Muscle layer of colon (tissue), 2 donors: Measurements from ENCODE around the gene ZCWPW1.

Experiments
- H3K27ac ChIP-seq: one replicate; pipeline ENCODE4 v1.7.0; 2013; ENCODE audit warnings: low read depth, mild to moderate bottlenecking, low read length, moderate library complexity
- H3K27me3 ChIP-seq, 2 donors: one replicate each; pipeline ENCODE4 v1.7.0; 2013; ENCODE audit warnings: low read length in 2 of 2, mild to moderate bottlenecking in 2 of 2; ENCODE audit not compliant: insufficient read depth in 2 of 2, control insufficient read depth in 1 of 2
- H3K36me3 ChIP-seq: one replicate; pipeline ENCODE4 v1.7.0; 2013; ENCODE audit warnings: mild to moderate bottlenecking, low read length; ENCODE audit not compliant: insufficient read depth
- H3K4me1 ChIP-seq: one replicate; pipeline ENCODE4 v1.7.0; 2013; ENCODE audit warnings: mild to moderate bottlenecking, low read length; ENCODE audit not compliant: insufficient read depth
- H3K4me3 ChIP-seq, 2 donors: one replicate each; pipeline ENCODE4 v1.7.0; 2013; ENCODE audit warnings: low read length in 2 of 2, low read depth in 1 of 2, mild to moderate bottlenecking in 1 of 2, moderate library complexity in 1 of 2
- H3K9ac ChIP-seq: one replicate; pipeline ENCODE4 v1.7.0; 2013; ENCODE audit warnings: low read length
- H3K9me3 ChIP-seq: one replicate; pipeline ENCODE4 v1.7.0; 2013; ENCODE audit warnings: mild to moderate bottlenecking, low read length
- donor health status: abdominal sarcoma.
- donor health status: Adenocarcinoma of cecum.

ZCWPW1 gene

GRCh38 chr7:100407285-100408180, 21.0 kb downstream of the ZCWPW1 start:
- Histone ChIP-seq H3K36me3 (no peaks in the 10 kb centered on the region), H3K27ac (no peak overlapping the region), H3K9ac (no peak overlapping the region), H3K4me3 (no peak overlapping the region), H3K9me3 (no peaks in the 10 kb centered on the region), H3K27me3 (no peaks in the 10 kb centered on the region), H3K4me1 (no peaks in the 10 kb centered on the region)

- no peaks in the 10 kb centered on the region for H3K9me3 ChIP-seq
- H3K27me3 ChIP-seq: no peaks in the 10 kb centered on the region
- no peak overlapping the region for H3K4me3 ChIP-seq
- no peak overlapping the region for H3K9ac ChIP-seq
- H3K4me1 ChIP-seq: no peaks in the 10 kb centered on the region
- no peaks in the 10 kb centered on the region for H3K36me3 ChIP-seq
- H3K27ac ChIP-seq: no peak overlapping the region
These were observed 21.7 kb downstream of the ZCWPW1 start for GRCh38 chr7:100406767-100407166.

- H3K9me3 ChIP-seq: no peaks in the 10 kb centered on the region
- H3K9ac ChIP-seq: no peak overlapping the region
- no peak overlapping the region for H3K4me3 ChIP-seq
- H3K36me3 ChIP-seq: no peaks in the 10 kb centered on the region
- H3K27me3 ChIP-seq: no peaks in the 10 kb centered on the region
- no peaks in the 10 kb centered on the region for H3K4me1 ChIP-seq
- H3K27ac ChIP-seq: no peak overlapping the region
These were observed 26.3 kb downstream of the ZCWPW1 start for GRCh38 chr7:100402241-100402640.

- Histone ChIP-seq H3K27me3 (no peaks in the 10 kb centered on the region), H3K4me1 (no peaks in the 10 kb centered on the region), H3K9me3 (no peaks in the 10 kb centered on the region), H3K36me3 (no peaks in the 10 kb centered on the region), H3K9ac (no peak overlapping the region), H3K27ac (no peak overlapping the region), H3K4me3 (no peak overlapping the region)
These were observed 26.7 kb downstream of the ZCWPW1 start for GRCh38 chr7:100401811-100402210.

- Histone ChIP-seq H3K4me1 (no peaks in the 10 kb centered on the region), H3K36me3 (no peaks in the 10 kb centered on the region), H3K9ac (no peak overlapping the region), H3K4me3 (no peak overlapping the region), H3K27me3 (no peaks in the 10 kb centered on the region), H3K9me3 (no peaks in the 10 kb centered on the region), H3K27ac (no peak overlapping the region)
These were observed 27.8 kb downstream of the ZCWPW1 start for GRCh38 chr7:100400656-100401055.

- H3K4me1 ChIP-seq: no peaks in the 10 kb centered on the region
- H3K9me3 ChIP-seq: no peaks in the 10 kb centered on the region
- H3K27ac ChIP-seq: no peak overlapping the region
- no peak overlapping the region for H3K9ac ChIP-seq
- no peaks in the 10 kb centered on the region for H3K36me3 ChIP-seq
- H3K27me3 ChIP-seq: no peaks in the 10 kb centered on the region
- H3K4me3 ChIP-seq: no peak overlapping the region
These were observed 28.5 kb downstream of the ZCWPW1 start for GRCh38 chr7:100400041-100400440.

- H3K4me1 ChIP-seq: no peaks in the 10 kb centered on the region
- H3K36me3 ChIP-seq: no peaks in the 10 kb centered on the region
- H3K4me3 ChIP-seq: no peak overlapping the region
- no peak overlapping the region for H3K9ac ChIP-seq
- H3K27me3 ChIP-seq: no peaks in the 10 kb centered on the region
- no peak overlapping the region for H3K27ac ChIP-seq
- no peaks in the 10 kb centered on the region for H3K9me3 ChIP-seq
These were observed 30.3 kb downstream of the ZCWPW1 start for GRCh38 chr7:100398239-100398638.

GRCh38 chr7:100397315-100398081, 31.0 kb downstream of the ZCWPW1 start:
- Histone ChIP-seq H3K4me3 (no peak overlapping the region), H3K27ac (no peak overlapping the region), H3K9ac (no peak overlapping the region)

GRCh38 chr7:100396421-100396982, 32.0 kb downstream of the ZCWPW1 start:
- Histone ChIP-seq H3K9ac (no peak overlapping the region), H3K4me3 (no peak overlapping the region), H3K36me3 (no peaks in the 10 kb centered on the region), H3K27me3 (no peaks in the 10 kb centered on the region), H3K27ac (no peak overlapping the region), H3K9me3 (no peaks in the 10 kb centered on the region), H3K4me1 (no peaks in the 10 kb centered on the region)

More at GRCh38 chr7:100397315-100398081, 31.0 kb downstream of the ZCWPW1 start:
- no peaks in the 10 kb centered on the region for H3K27me3 ChIP-seq
- H3K4me1 ChIP-seq: no peaks in the 10 kb centered on the region
- H3K9me3 ChIP-seq: no peaks in the 10 kb centered on the region
- H3K36me3 ChIP-seq: no peaks in the 10 kb centered on the region

GRCh38 chr7:100394077-100394476, 34.4 kb downstream of the ZCWPW1 start:
- Histone ChIP-seq H3K27me3 (no peaks in the 10 kb centered on the region), H3K36me3 (no peaks in the 10 kb centered on the region), H3K4me1 (no peaks in the 10 kb centered on the region), H3K4me3 (no peak overlapping the region), H3K9ac (no peak overlapping the region), H3K9me3 (no peaks in the 10 kb centered on the region), H3K27ac (no peak overlapping the region)

GRCh38 chr7:100393233-100393905, 35.1 kb downstream of the ZCWPW1 start:
- Histone ChIP-seq H3K9ac (no peak overlapping the region), H3K4me1 (no peaks in the 10 kb centered on the region), H3K9me3 (no peaks in the 10 kb centered on the region), H3K4me3 (no peak overlapping the region), H3K36me3 (no peaks in the 10 kb centered on the region), H3K27ac (no peak overlapping the region), H3K27me3 (no peaks in the 10 kb centered on the region)
